H9 (cell line): Measurements from ENCODE around the gene TAF13. TPM values are rescaled to one million over a fixed set of nuclear protein-coding genes. Genes with fewer than 3 reads are reported as not detected.

Source experiments
- DNase-seq: peaks from one replicate; pipeline ENCODE4 v3.0.0-alpha.2; 2017
- H2AFZ ChIP-seq: one replicate; pipeline ENCODE4 v1.6.1; 2013; ENCODE audit warnings: mild to moderate bottlenecking, low read length, control low read depth, moderate library complexity
- H2AK5ac ChIP-seq: 2 replicates; pipeline ENCODE4 v1.6.1; 2013; ENCODE audit warnings: low read length, control low read depth, mixed read lengths; ENCODE audit not compliant: insufficient read length
- H2BK120ac ChIP-seq: one replicate; pipeline ENCODE4 v1.6.1; 2013; ENCODE audit warnings: low read depth, mild to moderate bottlenecking, low read length, control low read depth, inconsistent platforms; ENCODE audit not compliant: poor library complexity, severe bottlenecking
- H2BK12ac ChIP-seq: 2 replicates; pipeline ENCODE4 v1.6.1; 2013; ENCODE audit warnings: low read length, control low read depth, mixed read lengths, low read depth; ENCODE audit not compliant: insufficient read length
- H2BK15ac ChIP-seq: 2 replicates; pipeline ENCODE4 v1.6.1; 2013; ENCODE audit warnings: low read depth, low read length, control low read depth
- H2BK20ac ChIP-seq: one replicate; pipeline ENCODE4 v1.6.1; 2013; ENCODE audit warnings: low read depth, mild to moderate bottlenecking, low read length, control low read depth, inconsistent platforms; ENCODE audit not compliant: poor library complexity, severe bottlenecking
- H2BK5ac ChIP-seq: 2 replicates; pipeline ENCODE4 v1.6.1; 2013; ENCODE audit warnings: low read length, control low read depth, mixed read lengths; ENCODE audit not compliant: insufficient read length
- H3K14ac ChIP-seq: 2 replicates; pipeline ENCODE4 v1.6.1; 2013; ENCODE audit warnings: low read length, control low read depth; ENCODE audit not compliant: insufficient read depth
- H3K18ac ChIP-seq: 2 replicates; pipeline ENCODE4 v1.6.1; 2013; ENCODE audit warnings: low read depth, mild to moderate bottlenecking, mixed read lengths, low read length, control low read depth; ENCODE audit not compliant: insufficient read length
- H3K23ac ChIP-seq: 2 replicates; pipeline ENCODE4 v1.6.1; 2013; ENCODE audit warnings: low read length, control low read depth, mixed read lengths, low read depth; ENCODE audit not compliant: insufficient read length
- H3K23me2 ChIP-seq: 2 replicates; pipeline ENCODE4 v1.6.1; 2013; ENCODE audit warnings: low read depth, mild to moderate bottlenecking, mixed read lengths, low read length, control low read depth; ENCODE audit not compliant: insufficient read length, poor library complexity, severe bottlenecking
- H3K27ac ChIP-seq: 2 replicates; pipeline ENCODE4 v1.5.1; 2013; ENCODE audit warnings: low read length, control low read depth, mixed read lengths, low read depth; ENCODE audit not compliant: insufficient read length
- H3K27me3 ChIP-seq: 2 replicates; pipeline ENCODE4 v1.6.1; 2013; ENCODE audit warnings: low read length, control low read depth, inconsistent platforms; ENCODE audit not compliant: insufficient read depth
- H3K4ac ChIP-seq: 2 replicates; pipeline ENCODE4 v1.6.1; 2013; ENCODE audit warnings: low read depth, mild to moderate bottlenecking, control low read depth, inconsistent platforms, low read length, moderate library complexity
- H3K4me1 ChIP-seq: 2 replicates; pipeline ENCODE4 v1.6.1; 2013; ENCODE audit warnings: low read length, control low read depth, inconsistent platforms; ENCODE audit not compliant: insufficient read depth
- H3K4me2 ChIP-seq: 2 replicates; pipeline ENCODE4 v1.6.1; 2013; ENCODE audit warnings: low read length, control low read depth, mixed read lengths; ENCODE audit not compliant: insufficient read length, insufficient read depth
- H3K56ac ChIP-seq: 2 replicates; pipeline ENCODE4 v1.6.1; 2013; ENCODE audit warnings: low read depth, mild to moderate bottlenecking, mixed read lengths, low read length, control low read depth; ENCODE audit not compliant: insufficient read length
- H3K79me1 ChIP-seq: 2 replicates; pipeline ENCODE4 v1.6.1; 2013; ENCODE audit warnings: low read depth, mild to moderate bottlenecking, moderate library complexity, low read length, control low read depth, inconsistent platforms; ENCODE audit not compliant: insufficient read depth, poor library complexity, severe bottlenecking
- H3K79me2 ChIP-seq: 2 replicates; pipeline ENCODE4 v1.6.1; 2013; ENCODE audit warnings: low read length, control low read depth, inconsistent platforms; ENCODE audit not compliant: insufficient read depth
- H3K9ac ChIP-seq: 2 replicates; pipeline ENCODE4 v1.6.1; 2013; ENCODE audit warnings: low read length, control low read depth, mixed read lengths; ENCODE audit not compliant: insufficient read length; ENCODE audit errors: extremely low read depth
- H3K9me3 ChIP-seq: one replicate; pipeline ENCODE4 v1.6.1; 2013; ENCODE audit warnings: low read depth, low read length, inconsistent platforms; ENCODE audit not compliant: control insufficient read depth
- H3T11ph ChIP-seq: one replicate; pipeline ENCODE4 v1.6.1; 2013; ENCODE audit warnings: mild to moderate bottlenecking, low read length, control low read depth, inconsistent platforms
- H4K20me1 ChIP-seq: one replicate; pipeline ENCODE4 v1.6.1; 2013; ENCODE audit not compliant: control insufficient read depth, insufficient read length, insufficient read depth
- H4K5ac ChIP-seq: 2 replicates; pipeline ENCODE4 v1.6.1; 2013; ENCODE audit warnings: low read depth, mild to moderate bottlenecking, mixed read lengths, low read length, control low read depth; ENCODE audit not compliant: insufficient read length
- H4K8ac ChIP-seq: replicated peaks from 2 replicates; pipeline ENCODE4 v1.6.1; 2013; ENCODE audit warnings: low read length, control low read depth, mixed read lengths, low read depth; ENCODE audit not compliant: insufficient read length
- H4K91ac ChIP-seq: 2 replicates; pipeline ENCODE4 v1.6.1; 2013; ENCODE audit warnings: low read depth, mild to moderate bottlenecking, moderate library complexity, mixed read lengths, low read length, control low read depth; ENCODE audit not compliant: insufficient read length
- H3K27ac Mint-ChIP-seq, 3 experiments: 2 replicates in 2 of 3; 3 replicates in 1 of 3; pipeline ENCODE4 v1.8.0; 2020 to 2021; ENCODE audit warnings: mixed read lengths in 3 of 3, mild to moderate bottlenecking in 1 of 3, moderate library complexity in 1 of 3
- H3K27me3 Mint-ChIP-seq: 2 replicates; pipeline ENCODE4 v1.8.0; 2021; ENCODE audit warnings: low read depth, mild to moderate bottlenecking, moderate library complexity, mixed read lengths
- H3K36me3 Mint-ChIP-seq, 3 experiments: 2 replicates in 2 of 3; 3 replicates in 1 of 3; pipeline ENCODE4 v1.8.0; 2020 to 2021; ENCODE audit warnings: low read depth in 3 of 3, mixed read lengths in 3 of 3; ENCODE audit not compliant: insufficient read depth in 1 of 3
- H3K4me1 Mint-ChIP-seq, 2 experiments: 2 replicates each; pipeline ENCODE4 v1.8.0; 2020; ENCODE audit warnings: mixed read lengths in 2 of 2
- H3K4me3 Mint-ChIP-seq, 2 experiments: 2 replicates in 1 of 2; 3 replicates in 1 of 2; pipeline ENCODE4 v1.8.0; 2020 to 2021; ENCODE audit warnings: mild to moderate bottlenecking in 2 of 2, mixed read lengths in 2 of 2, moderate library complexity in 1 of 2
- H3K9me3 Mint-ChIP-seq, 2 experiments: 2 replicates in 1 of 2; 3 replicates in 1 of 2; pipeline ENCODE4 v1.8.0; 2020; ENCODE audit warnings: mild to moderate bottlenecking in 2 of 2, mixed read lengths in 2 of 2, moderate library complexity in 1 of 2
- CTCF ChIP-seq: fragments of 200-600 bp; sonication (generic); conservative IDR thresholded peaks from 3 replicates; pipeline ENCODE4 v1.8.0; 2021; ENCODE audit warnings: antibody characterized with exemption, mild to moderate bottlenecking
- WGBS: extraction: QIAGEN DNeasy Blood & Tissue Kit; methylation state at CpG from one replicate; pipeline ENCODE4 v1.1.7; 2013; ENCODE audit warnings: missing lambda C conversion rate, low lambda C conversion rate, mixed read lengths; ENCODE audit not compliant: insufficient read length; ENCODE audit errors: extremely low coverage; 5-methylcytosine and 5-hydroxymethylcytosine counted together
- total RNA-seq: library from RNA; stranded (reverse); gene quantifications from 2 replicates; pipeline ENCODE4 v1.2.1, GENCODE V29; 2021

TAF13 gene
- total RNA-seq, 1 experiment from 2014 or later, result 50.9 TPM

GRCh38 chr1:109089242-109090015, 13.6 kb upstream of the TAF13 start:
- Histone ChIP-seq H2BK120ac (no peak overlapping the region), H2BK15ac (no peak overlapping the region), H2AFZ (no peak overlapping the region), H4K8ac (no peak overlapping the region), H3K18ac (no peak overlapping the region), H3K4me2 (no peak overlapping the region), H3K4ac (no peak overlapping the region), H3K9me3 (no peaks in the 10 kb centered on the region), H3K27me3 (no peaks in the 10 kb centered on the region), H3K4me1 (no peaks in the 10 kb centered on the region), H4K5ac (no peak overlapping the region), H3K79me2 (0 out of 2 replicates have a peak, but pooled peaks cover 2% of the 10 kb centered on the region), H2BK20ac (no peak overlapping the region), H3K56ac (no peak overlapping the region), H3K23me2 (peaks cover 6% of the 10 kb centered on the region), H2BK12ac (no peak overlapping the region), H3T11ph (no peak overlapping the region), H2AK5ac (no peak overlapping the region), H3K79me1 (no peaks in the 10 kb centered on the region), H3K27ac (no peak overlapping the region), H3K9ac (no peak overlapping the region), H2BK5ac (no peak overlapping the region), H4K91ac (no peak overlapping the region), H3K14ac (no peak overlapping the region), H4K20me1 (no peaks in the 10 kb centered on the region), H3K23ac (no peak overlapping the region)
- peak; percentile 89 for DNase-seq
- TF ChIP-seq CTCF, result peak; percentile 87
- H3K27ac Mint-ChIP-seq, result peak overlapping the region; percentile 24 to 92 (median 70); a peak in 5 of 7 replicates
- WGBS, result no CpG with 5 or more reads among the region's 31 CpGs
- H3K4me3 Mint-ChIP-seq, result peak overlapping the region; percentile 91 to 92
- H3K4me1 Mint-ChIP-seq, result peaks cover 20 to 24% of the 10 kb centered on the region in 2 experiments
- H3K27me3 Mint-ChIP-seq, result no peaks in the 10 kb centered on the region; the same call in 1 of the 2 replicates
- H3K36me3 Mint-ChIP-seq, result peaks cover 0 to 9% (median 9%) of the 10 kb centered on the region in 3 experiments; a peak in 5 of 7 replicates
- H3K9me3 Mint-ChIP-seq, result no peaks in the 10 kb centered on the region; a peak in 1 of 5 replicates
